A172 (cell line): Measurements from ENCODE around the gene ARMCX1. TPM values are rescaled to one million over a fixed set of nuclear protein-coding genes. Genes with fewer than 3 reads are reported as not detected.
A peak's percentile ranks its signal among the peaks of the same experiment; 100 is the strongest.
"Not testable (repeated sequence)": the region's sequence is repeated elsewhere in the genome, so short reads cannot be mapped to it uniquely, and the experiment has no call there.

Source experiments
- DNase-seq: peaks from one replicate; pipeline ENCODE4 v3.0.0-alpha.2; 2015; ENCODE audit warnings: low spot score
- total RNA-seq: library from RNA; depleted of rRNA; stranded (reverse); fragments of >200 nt; shearing (Covaris generic); gene quantifications from 2 replicates; pipeline ENCODE4 v1.2.3, GENCODE V29; 2014; rRNA removed

Gene ARMCX1
- 8.0 and 11.2 TPM in 2 replicates for total RNA-seq

DNA sequence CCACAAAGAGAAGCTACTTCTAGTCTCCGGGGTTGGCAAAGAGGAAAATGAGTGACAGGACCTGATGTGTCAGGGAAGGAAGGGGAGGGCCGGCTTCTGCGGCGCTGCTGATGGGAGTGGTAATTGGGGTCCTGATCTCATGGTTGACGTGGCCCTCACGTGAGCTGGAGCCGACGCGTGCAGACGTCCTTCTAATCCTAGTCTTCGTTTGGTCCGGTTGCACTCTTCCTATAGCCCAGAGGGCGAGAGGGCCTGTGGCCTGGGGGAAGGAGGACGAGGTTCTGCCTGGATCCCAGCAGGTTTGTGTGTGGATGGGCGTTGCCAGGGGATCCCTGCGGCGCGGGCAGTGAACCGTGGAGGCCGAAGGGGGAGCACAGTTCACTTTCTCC is at the start of gene ARMCX1:
Gene ARMCX1, plus strand, starts transcription at position 186 of the 389 bp plus-strand sequence. CDS start 2,384 bp downstream, outside the sequence.
- peak; percentile 27 for DNase-seq

DNA sequence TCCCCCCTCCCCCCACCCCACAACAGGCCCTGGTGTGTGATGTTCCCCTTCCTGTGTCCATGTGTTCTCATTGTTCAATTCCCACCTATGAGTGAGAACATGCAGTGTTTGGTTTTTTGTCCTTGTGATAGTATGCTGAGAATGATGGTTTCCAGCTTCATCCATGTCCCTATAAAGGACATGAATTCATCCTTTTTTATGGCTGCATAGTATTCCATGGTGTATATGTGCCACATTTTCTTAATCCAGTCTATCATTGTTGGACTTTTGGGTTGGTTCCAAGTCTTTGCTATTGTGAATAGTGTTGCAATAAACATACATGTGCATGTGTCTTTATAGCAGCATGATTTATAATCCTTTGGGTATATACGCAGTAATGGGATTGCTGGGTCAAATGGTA is 47.4 kb upstream of the ARMCX1 start:
- not testable (repeated sequence) for DNase-seq

DNA sequence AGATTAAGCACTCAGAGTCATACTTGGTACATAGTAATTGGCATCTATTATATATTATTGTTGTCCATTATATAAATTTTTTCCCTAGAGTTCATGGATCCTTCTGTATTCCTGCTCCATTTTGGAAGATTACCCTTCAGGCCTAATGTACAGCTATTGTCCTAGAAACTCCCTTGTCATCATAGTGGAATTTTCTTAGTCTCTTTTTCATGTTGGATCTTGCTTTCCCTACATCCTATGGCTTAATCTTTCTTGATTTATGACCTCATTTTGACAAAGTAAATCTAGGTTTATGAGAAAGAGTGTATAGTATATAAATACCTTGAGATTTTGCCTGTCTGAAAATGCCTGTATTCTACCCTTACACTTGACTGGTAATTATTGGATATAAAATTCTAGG is 43.0 kb upstream of the ARMCX1 start:
- DNase-seq: no peak

DNA sequence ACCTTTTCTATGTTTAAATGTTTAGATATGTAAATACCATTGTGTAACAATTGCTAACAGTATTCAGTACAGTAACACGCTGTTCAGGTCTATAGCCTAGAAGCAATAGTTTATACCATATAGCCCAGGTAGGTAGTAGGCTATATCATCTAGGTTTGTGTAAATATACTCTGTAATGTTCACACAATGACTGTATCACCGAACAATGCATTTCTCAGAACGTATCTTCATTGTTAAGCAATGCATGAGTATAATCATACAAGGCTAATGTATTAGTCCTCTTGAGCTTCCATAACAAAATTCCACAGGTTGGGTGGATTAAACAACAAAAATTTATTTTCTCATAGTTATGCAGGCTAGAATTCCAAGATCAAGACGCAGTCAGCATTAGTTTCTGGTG is 42.4 kb upstream of the ARMCX1 start:
- no peak for DNase-seq

DNA sequence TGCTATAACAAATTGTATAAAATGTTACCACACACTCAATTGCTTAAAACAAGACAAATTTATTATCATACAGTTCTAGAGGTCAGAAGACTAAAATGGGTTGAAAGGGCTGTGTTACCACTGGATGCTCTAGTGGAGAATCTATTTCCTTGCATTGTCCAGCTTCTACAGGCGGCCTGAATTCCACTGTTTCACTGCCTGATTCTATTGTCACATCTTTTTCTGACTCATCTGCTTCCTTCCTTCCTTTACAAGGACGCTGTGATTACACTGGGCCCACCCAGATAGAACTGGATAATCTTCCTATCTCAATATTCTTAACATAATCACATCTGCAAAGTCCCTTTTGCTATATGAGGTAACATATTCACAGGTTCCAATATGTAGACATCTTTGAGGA is 19.4 kb upstream of the ARMCX1 start:
- DNase-seq: no peak

DNA sequence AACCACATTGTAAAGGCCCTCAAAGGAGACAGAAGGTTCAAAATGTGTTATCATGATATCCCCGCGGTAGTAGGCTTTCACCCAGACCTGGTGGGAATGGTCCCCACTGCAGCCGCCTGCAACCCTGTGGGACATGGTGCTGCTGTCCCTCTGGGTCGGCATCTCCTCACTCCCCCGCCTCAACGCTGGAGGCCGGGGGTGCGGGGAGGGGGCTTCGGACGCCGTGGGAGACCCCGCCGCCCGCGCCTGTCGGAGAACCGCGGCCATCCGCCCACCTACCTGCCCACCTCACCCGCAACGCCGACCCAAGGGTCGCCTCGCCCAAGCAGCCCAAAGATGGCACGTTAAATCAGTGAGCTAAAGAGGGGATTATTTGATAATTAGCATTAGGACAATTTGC is 11.2 kb upstream of the ARMCX1 start:
- no peak for DNase-seq

DNA sequence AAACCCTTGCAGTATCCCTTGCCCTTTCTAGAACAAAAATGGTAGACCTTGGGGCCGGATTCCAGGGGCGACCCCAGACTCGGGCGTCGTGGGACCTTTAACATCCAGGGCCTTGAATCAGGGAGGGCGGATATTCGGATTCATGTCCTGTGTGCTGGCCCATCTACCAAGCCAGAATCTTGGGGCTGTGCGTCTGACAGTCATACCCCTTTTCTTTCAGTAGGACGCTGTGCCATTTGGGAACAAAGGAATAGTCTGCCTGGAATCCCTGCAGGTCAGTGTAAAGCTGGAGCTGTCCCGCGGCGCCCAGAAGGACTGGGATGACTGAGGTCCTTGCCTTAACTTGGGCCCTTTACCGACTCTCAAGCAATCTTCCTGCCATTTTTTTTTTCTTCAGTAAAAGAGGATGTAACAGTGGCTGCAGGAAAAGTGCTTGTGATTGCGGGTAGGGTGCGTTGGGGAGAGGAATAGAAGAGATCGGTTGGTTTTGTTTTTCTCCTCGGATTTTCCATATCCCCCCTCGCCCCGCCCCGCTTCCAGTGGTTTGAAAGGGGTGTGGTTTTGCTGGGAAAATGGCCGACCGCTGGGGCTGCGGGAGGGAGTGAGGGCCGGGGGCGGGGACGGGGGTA is 518 bp downstream of the ARMCX1 start:
- peak; percentile 0 for DNase-seq

DNA sequence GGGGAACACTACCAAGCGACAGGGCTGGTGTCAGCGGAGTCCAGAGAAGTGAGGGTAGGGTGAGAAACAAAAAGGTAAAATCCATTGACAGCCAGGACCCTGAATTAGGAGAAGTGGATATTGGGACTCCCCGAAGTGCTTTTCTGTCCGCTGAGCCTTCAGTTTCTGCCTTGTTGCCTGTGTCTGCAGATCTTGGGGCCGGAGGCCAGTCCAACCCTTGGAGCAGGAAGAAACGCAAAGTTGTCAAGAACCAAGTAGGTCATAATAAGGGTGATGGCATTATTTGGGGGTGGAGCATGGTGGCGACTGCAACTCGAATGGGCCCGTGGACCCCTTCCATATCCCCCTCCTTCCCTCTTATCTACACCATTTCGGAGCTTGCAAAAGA is 1.0 kb downstream of the ARMCX1 start:
- no peak for DNase-seq

DNA sequence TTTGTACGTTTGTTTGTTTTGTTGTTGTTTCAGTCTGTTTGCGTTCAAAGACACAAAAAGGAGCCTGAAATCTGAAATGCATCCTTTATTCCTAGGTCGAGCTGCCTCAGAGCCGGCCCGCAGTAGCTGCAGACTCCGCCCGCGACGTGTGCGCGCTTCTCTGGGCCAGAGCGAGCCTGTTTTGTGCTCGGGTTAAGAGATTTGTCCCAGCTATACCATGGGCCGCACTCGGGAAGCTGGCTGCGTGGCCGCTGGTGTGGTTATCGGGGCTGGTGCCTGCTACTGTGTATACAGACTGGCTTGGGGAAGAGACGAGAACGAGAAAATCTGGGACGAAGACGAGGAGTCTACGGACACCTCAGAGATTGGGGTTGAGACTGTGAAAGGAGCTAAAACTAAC is 2.4 kb downstream of the ARMCX1 start:
- no peak for DNase-seq

DNA sequence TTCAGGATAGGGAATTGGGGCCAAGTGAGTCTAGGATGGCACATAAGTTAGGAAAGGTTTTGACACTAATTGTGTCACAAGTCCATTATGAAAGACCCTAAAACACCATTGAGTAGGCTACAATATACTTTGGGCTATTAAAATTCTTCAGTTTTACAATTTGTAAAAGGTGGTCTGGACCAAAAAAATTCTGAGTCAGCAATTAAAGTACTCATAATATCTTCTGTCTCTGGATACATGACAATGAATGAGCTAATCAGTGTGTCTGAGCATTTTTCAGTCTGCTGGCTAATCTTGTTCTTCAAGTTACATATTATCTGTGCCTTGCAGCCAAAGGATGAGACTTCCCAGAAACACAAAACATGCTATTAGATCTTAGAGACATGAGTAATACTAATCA is 14.3 kb downstream of the ARMCX1 start:
- DNase-seq: no peak

DNA sequence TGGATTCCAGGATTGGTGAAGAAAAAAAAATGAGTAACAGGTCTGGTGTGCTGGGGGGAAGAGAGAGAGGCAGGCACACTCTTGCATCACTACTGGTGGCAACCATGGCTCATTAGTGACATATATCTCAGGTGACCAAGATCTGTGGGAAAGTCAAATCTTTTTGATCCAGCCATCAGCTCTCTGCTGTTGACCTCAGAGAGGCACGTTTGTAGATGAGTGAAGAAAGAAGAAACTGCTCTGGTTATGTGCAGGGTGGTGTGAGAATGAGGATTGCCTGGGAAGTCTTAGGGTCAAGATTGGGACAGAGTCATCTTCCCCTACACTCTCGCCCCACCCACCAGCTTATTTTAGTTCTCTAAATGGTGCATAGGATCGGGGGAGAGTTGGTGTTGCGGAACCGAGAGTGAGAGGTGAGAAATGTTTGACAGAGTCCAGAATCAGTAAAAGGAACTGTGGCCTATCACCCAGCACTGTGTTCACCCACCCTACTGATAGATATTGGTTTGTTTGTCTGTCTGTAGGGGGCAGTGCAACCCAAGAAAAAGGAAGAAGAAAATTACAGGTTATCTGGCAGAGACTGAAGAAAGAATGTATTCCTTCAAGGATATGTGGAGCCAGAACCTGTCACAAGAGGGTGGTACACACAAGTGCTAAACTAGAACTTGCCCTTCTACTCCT is 45.5 kb downstream of the ARMCX1 start:
- peak; percentile 17 for DNase-seq

DNA sequence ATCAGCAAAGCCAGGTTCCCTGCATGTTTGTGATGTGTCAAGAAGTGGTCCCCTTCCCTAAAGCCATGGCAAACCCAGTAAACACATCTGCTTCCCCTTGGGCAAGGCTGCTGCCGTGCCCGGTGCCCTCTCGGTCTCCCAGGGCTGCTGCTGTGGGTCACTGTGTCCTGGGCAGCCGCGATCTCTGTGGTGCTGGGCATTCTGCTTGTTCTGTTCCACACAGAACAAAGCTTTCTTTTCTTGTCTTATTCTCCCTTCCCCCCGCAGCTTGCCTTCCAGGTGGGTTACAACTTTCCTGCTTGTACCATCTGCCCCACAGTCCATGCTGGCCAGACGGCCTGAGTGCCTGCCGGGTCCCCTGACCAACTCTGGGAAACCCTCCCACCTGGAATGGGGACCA is 49.2 kb downstream of the ARMCX1 start:
- not testable (repeated sequence) for DNase-seq

DNA sequence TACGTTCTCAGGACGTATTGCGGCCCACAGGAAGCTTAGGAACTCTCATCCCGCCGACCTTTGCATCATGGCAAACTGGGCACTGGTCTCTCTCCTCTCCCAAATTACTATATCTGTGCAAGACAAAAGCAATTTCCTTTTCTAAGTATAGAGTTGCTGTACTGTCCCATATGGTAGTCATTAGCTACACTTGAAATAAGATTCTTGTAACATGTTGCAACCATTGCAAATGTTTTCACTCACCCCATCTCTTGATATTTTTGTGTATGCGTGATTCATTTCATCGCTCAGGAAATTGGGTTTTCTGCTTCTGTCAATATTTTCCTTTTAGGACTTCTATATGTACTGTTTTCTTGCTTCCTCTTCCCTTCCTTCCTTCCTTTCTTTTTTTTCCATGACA is 51.7 kb downstream of the ARMCX1 start:
- no peak for DNase-seq

Other genes starting within 250 kb of the ARMCX1 start
- 1.8 and 3.4 TPM in 2 replicates for gene TIMM8A, start 201.8 kb upstream of the ARMCX1 start, total RNA-seq
- gene BTK, start 164.4 kb upstream of the ARMCX1 start, total RNA-seq: not detected in 2 replicates
- gene RPL36A, start 159.5 kb upstream of the ARMCX1 start, total RNA-seq: 859 and 1,447 TPM in 2 replicates
- 33.6 and 40.4 TPM in 2 replicates for gene GLA, start 142.6 kb upstream of the ARMCX1 start, total RNA-seq
- 47.8 and 49.7 TPM in 2 replicates for gene HNRNPH2, start 142.3 kb upstream of the ARMCX1 start, total RNA-seq
- gene ARMCX4, start 65.1 kb upstream of the ARMCX1 start, total RNA-seq: not detected in 2 replicates
- gene ARMCX6, start 67.5 kb downstream of the ARMCX1 start, total RNA-seq: 29.8 and 42.6 TPM in 2 replicates
- gene ARMCX3, start 72.6 kb downstream of the ARMCX1 start, total RNA-seq: 17.8 and 18.8 TPM in 2 replicates
- gene ARMCX2, start 109.3 kb downstream of the ARMCX1 start, total RNA-seq: 25.5 and 31.3 TPM in 2 replicates